GM12872 (cell line): ENCODE measurements around the gene KANSL3.

ENCODE experiments used
- CTCF ChIP-seq: IDR thresholded peaks from 3 replicates; pipeline ENCODE4 v1.5.1; 2011; ENCODE audit warnings: low read depth, mild to moderate bottlenecking, low read length, moderate library complexity; ENCODE audit not compliant: insufficient read depth

The KANSL3 gene

GRCh38 chr2:96638144-96639121 is at the start of gene KANSL3:
Gene KANSL3 (minus strand): TSS chr2:96638312. CDS start chr2:96637135, 1,177 bp downstream.
- no peak for TF ChIP-seq CTCF

DNA sequence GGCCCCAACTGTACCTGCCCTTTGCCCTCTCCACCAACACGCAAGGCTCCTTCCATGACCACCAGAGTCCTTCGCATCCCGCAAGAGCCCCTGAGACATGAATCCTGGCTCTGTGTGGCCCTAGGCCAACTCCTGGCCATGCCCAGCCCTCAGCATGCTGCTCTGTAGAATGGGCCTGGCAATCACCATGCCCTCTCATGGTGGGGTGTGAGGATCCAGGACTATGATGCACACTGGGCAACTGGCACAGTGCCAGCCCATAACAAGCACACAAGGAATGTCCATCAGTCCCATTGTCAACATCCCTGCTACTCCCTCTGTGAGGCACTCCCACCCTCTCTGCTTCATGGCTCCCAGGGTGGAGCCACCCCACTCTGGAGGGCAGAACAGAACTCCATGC is 49.2 kb upstream of the KANSL3 start:
- TF ChIP-seq CTCF, result no peak

DNA sequence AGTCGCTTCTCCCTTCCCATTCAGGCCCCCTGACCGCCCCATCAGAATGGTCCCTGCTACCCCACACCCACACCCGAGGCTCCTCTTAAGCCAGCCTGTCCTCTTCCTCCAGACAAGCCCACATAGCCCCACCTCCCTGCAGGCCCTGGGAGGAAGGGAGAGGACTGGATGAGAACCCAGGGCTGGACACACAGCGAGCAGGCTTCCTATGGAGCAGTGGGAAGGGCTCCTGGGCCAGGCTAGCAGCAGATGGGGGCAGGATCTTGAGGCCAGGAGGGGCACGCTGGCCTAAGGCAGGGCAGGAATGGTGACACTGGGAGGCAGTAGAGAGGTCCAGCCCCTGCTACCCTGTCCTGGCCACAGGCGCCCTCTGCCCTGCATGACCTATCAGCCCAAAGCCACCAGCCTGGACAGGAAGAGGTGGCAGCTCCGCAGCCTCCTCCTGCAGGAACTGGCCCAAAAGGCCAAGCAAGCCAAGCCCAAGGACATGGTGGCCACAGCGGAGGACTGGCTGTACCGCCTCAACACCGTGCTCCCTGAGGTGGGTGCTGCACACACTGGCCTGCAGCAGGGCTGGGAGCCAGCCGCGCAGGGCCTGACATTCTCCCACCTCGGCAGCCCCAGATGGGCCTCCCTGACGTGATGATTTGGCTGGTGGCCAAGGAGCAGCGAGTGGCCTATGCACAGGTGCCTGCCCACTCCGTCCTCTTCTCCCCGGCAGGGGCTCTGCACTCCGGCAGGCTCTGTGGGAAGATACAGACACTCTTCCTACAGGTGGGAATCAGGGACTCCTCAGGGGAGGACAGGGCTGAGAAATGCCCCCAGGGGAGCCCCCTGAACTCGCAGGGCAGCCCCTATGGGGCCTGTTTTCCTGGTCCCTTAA is 47.7 kb upstream of the KANSL3 start:
- no peak for TF ChIP-seq CTCF

- no peak for TF ChIP-seq CTCF
Measured at GRCh38 chr2:96684883-96685576, 46.9 kb upstream of the KANSL3 start.

- no peak for TF ChIP-seq CTCF
Measured at GRCh38 chr2:96683972-96684820, 46.1 kb upstream of the KANSL3 start.

GRCh38 chr2:96683307-96683706 is 45.2 kb upstream of the KANSL3 start:
- TF ChIP-seq CTCF, result no peak
